WTC11 (cell line): Measurements from ENCODE around the gene RPS3. TPM values are rescaled to one million over a fixed set of nuclear protein-coding genes. Genes with fewer than 3 reads are reported as not detected.

Source experiments
- total RNA-seq: library from RNA; stranded (reverse); gene quantifications from 3 replicates; pipeline ENCODE4 v1.2.3, GENCODE V29; 2021

RPS3 gene
- total RNA-seq, 1 experiment from 2014 or later, result 3,967 TPM

Other genes with a start within 250 kb of the RPS3 start
- 0.57 to 0.92 TPM (median 0.60 TPM) in 3 replicates for gene SLCO2B1, start 248.4 kb upstream of the RPS3 start, total RNA-seq
- gene TPBGL, start 158.7 kb upstream of the RPS3 start, total RNA-seq, result 0.37 to 0.78 TPM (median 0.60 TPM) in 3 replicates
- 81.0 to 90.1 TPM (median 82.9 TPM) in 3 replicates for gene ARRB1, start 47.9 kb upstream of the RPS3 start, total RNA-seq
- gene KLHL35, start 33.7 kb downstream of the RPS3 start, total RNA-seq, result 0.22 to 0.60 TPM (median 0.39 TPM) in 3 replicates
- 4.7 to 12.2 TPM (median 5.3 TPM) in 3 replicates for gene GDPD5, start 126.4 kb downstream of the RPS3 start, total RNA-seq
- gene SERPINH1, start 162.7 kb downstream of the RPS3 start, total RNA-seq, result 411 to 478 TPM (median 473 TPM) in 3 replicates